Measurements from ENCODE around the gene DCST2.

DCST2 gene

GRCh38 chr1:154973344-154974101 is 60.1 kb downstream of the DCST2 start:
- DNase-seq (ENCODE audit: extremely low read depth, low read depth): peak; percentile 96
- TF ChIP-seq CTCF (IDR thresholded peaks at IDR 0.05; ENCODE audit: low read depth, low read length): peak; percentile 23

- TF ChIP-seq CTCF (IDR thresholded peaks at IDR 0.05; ENCODE audit: low read depth, low read length): no peak
- peak; percentile 89 for DNase-seq (ENCODE audit: extremely low read depth, low read depth)
Measured at GRCh38 chr1:154972517-154973343, 60.9 kb downstream of the DCST2 start.

DNA sequence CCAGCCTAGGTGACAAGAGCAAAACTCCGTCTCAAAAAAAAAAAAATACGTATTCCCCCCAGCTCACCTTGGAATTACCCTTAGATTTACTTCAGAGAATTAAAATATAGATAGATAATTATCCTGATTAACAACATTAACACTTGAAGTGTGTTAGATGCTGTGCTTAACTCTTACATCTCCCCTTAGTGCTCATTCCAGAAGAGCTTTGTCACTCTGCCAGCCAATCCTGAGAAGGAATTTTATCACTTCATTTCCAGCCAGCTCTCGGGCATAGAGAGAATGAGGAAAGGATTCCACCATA is 61.4 kb downstream of the DCST2 start:
- TF ChIP-seq CTCF (IDR thresholded peaks at IDR 0.05; ENCODE audit: low read depth, low read length): no peak
- DNase-seq (ENCODE audit: extremely low read depth, low read depth): no peak

GRCh38 chr1:154971341-154971998 is 62.1 kb downstream of the DCST2 start:
- no peak for TF ChIP-seq CTCF (IDR thresholded peaks at IDR 0.05; ENCODE audit: low read depth, low read length)
- DNase-seq (ENCODE audit: extremely low read depth, low read depth): no peak

DNA sequence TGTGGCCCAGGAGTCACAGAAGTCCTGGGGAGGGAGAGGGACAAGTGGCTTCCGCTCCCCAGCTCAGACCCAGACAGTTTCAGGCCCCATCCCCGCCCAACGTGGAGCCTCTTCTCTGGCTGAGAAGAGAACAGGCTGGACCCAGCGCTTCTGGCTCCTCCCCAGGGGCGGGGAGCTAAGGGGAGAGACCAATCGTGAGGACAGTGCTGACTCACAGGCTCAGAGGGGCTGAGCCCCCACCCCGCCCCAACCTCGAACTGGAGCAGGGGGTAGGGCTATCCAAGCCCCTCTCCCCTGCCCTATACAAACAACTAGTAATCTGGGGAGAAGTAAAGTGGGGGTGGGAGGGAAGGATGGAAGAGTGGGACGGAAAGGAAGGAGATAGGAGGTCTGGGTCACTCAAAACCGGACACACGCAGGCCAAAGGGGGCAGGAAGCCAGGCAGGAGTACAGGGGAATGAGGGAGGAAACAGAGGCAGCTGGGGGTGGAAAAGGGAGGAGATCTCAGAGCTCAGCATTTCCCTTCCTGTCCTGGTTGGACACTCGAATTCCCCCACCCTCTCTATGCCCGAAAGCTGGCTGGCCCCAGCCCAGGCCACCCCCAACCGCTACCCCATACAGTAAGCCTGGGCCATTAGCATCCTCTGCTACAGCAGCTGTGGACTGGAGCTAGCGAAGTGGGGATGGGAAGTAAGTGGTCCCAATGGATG is 62.8 kb downstream of the DCST2 start, which contains the start of gene SHC1:
TSS of gene SHC1 (minus strand) at position 117 of the 710 bp plus-strand sequence. CDS start 221 bp downstream, outside the sequence.
- peak; percentile 87 for DNase-seq (ENCODE audit: extremely low read depth, low read depth)
- no peak for TF ChIP-seq CTCF (IDR thresholded peaks at IDR 0.05; ENCODE audit: low read depth, low read length)

GRCh38 chr1:154969860-154970452 is 63.6 kb downstream of the DCST2 start:
- DNase-seq (ENCODE audit: extremely low read depth, low read depth): no peak
- TF ChIP-seq CTCF (IDR thresholded peaks at IDR 0.05; ENCODE audit: low read depth, low read length): no peak
